A172 (cell line): ENCODE measurements around the gene MELTF. TPM values are rescaled to one million over a fixed set of nuclear protein-coding genes. Genes with fewer than 3 reads are reported as not detected.

Experiments
- DNase-seq: peaks from one replicate; pipeline ENCODE4 v3.0.0-alpha.2; 2015; ENCODE audit warnings: low spot score
- total RNA-seq: library from RNA; depleted of rRNA; stranded (reverse); fragments of >200 nt; shearing (Covaris generic); gene quantifications from 2 replicates; pipeline ENCODE4 v1.2.3, GENCODE V29; 2014

MELTF gene
- total RNA-seq, 1 experiment from 2014 or later = 67.1 TPM

DNA sequence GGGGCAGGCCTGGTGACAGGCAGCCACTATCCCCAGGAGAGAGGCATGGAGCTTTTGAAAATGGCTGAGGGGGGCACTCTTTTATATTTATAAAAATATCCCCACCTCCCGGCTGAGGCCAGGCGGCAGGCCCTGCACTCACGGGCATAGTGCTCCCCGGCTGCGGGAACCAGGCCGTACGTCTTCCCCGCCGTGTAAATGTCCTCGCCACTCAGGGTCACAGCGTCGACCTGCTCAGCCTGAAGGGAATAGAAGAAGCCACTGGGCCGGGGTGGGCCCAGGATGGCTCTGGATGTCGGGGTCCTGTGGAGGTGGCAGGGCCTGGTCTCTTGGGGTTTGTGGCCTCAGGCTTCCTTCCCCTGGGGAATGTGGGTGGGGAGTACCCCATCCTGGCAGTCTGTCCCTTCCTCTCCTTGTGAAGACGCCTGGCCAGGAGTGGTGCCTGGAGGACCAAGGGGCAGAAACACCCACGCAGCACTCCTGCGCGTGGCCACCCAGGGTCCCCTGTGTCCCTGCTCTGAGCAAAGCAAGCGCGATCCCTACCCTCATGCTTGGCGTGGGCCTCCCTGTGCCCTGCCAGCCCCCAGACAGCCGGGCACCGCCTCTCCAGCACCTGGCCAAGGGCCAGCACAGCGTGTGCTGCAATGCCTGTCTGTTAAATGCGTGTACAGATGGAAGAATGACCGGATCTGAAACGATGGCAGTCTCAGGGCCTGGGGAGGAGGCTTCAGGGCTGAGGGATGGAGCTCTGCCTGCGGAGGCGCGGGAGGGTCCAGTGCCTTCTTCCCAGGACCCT, 18.9 kb downstream of the MELTF start:
- DNase-seq = no peak

DNA sequence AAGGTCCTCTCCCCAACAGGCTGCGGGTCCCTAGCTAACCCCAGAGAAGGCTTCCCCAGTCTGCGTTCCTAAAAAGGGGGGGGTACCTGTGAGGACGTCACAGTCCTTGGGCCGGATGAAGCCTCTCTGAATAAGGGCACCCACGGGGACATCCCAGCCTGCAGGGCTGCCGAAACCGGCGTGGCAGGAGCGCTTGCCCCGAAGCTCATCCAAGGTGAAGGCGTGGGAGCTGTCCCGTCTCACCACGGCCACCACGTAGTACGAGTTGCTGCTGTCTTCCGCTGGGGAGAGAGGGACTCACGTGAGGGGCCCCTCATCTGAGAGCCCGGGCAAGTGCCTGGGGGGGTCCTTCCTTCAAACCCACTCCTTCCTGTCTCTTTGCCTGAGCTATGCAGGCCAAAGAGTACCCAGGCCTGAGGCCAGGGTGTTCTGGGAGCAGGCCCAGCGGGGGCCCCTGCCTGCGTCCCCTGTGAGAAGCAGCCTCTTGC, 20.0 kb downstream of the MELTF start:
- no peak for DNase-seq

DNA sequence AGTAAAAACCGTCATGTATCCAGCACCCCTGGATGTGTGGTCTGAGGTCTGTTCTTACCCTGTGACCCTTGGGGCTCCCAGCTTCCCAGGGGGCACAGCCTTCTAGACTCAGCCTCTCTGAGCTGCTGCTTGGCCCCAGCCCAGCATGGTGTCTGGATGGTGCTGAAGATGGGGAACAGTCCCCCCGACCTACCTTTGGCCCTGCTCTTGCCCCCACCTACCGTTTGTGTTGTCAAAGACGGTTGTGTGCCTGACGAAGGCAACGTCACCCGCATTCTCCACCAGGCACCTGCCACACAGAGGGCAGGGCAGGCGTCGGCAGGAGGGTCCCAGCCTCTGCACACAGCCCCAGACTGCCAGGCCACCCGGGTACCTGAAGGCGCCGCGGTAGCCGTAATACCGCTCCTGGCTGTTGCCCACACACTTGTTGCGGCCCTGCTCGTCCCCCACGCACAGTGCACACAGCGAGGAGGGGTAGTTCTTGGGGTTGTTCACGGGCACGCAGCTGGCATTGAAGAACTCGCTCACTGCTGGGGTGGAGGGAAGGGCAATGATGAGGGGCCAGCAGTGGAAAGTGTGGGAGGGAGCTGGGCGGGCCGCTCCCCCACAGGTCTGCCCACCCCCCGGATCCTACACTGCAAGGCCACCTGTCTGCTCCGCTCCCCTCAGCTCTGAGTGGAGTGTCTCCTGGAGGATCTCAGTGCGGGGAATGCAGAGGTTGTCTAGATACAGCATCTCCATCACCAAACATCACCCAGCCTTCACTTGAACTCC, 21.0 kb downstream of the MELTF start:
- DNase-seq = no peak

DNA sequence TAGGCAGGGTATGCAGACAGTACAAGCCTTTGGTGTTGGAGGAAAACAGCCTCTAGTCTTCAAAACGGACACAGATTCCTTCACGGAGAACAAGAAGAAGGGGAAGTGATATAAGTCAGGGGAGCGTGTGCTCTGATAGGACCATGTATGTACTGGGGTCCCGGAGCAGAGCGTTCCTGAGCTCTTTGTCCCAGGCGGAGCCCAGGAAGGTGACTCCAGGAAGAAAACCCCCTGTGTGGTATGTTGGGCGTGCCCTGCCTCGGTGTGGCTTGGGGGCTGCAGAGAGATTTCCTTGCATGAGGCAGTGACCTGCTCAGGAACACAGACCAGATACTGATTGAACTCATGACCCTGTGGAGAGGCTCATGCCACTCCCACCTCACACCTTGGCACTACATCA, 21.7 kb downstream of the MELTF start:
- DNase-seq = no peak

DNA sequence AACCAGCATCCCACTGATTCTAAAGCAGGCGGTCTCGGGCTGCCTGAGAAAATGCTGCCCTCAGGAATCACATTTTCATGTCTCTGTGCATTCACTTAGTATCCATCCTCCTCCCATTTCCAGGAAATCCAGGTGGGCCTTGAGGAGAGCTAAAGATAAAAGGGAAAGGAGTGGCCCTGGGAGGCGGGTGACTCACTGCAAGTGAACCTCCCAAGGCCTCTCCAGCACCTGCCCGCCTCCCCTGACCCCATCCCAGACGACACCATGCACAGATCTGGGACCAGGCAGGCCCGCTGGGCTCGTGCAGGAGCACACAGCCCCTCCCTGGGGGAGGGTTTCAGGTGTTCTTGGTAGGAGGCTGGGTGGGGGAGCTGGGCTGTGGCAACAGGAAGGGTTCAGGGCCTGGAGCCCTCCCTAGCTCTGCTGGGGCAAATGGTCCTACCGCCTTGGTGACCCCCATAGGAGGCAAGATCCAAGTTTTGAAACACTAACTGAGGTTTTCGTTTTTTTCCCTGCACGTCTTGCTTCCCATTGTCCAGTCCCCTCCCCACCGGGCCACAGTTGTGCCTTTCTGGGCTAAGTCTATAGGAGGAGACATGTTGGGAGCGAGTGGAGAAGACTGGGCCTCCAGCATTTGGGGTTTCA, 22.2 kb downstream of the MELTF start:
- no peak for DNase-seq

DNA sequence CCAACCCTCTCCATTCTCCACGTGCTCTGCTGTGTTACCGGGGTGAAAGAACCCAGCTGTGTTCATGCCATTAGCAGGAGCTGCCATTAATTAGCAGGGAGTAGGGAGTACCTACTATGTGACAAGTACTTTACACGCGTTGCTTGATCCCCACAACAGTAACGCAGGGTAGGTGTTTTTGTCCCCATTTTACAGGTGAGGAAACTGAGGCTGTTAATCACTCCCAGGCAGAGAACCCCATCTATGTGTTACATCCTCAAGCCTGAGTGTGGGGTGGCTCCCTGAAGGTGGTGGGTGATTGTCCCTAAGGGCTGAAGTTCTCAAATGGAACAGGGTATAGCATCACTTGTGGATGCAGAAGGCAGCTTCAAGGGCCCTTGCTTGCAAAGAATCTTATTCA, 22.8 kb downstream of the MELTF start:
- DNase-seq = no peak

DNA sequence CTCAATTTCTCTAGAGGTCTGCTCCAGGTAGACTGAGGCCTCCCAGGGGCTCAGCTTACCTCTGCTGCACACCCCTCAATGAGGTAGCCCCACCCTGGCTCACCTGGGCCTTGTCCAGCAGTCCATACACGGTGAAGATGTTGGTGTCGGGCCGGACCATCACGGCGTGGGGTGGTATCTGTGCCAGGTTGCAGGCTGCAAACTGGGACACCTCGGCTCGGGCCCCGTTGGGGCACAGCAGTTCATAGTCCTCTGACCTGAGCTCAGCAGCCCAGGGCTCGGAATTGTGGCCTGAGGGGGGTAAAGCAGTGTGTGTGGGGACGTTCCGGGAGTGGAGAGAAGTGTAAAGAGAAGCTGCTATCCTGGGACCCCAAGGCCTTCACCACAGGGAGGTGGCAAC, 23.2 kb downstream of the MELTF start:
- DNase-seq = no peak

DNA sequence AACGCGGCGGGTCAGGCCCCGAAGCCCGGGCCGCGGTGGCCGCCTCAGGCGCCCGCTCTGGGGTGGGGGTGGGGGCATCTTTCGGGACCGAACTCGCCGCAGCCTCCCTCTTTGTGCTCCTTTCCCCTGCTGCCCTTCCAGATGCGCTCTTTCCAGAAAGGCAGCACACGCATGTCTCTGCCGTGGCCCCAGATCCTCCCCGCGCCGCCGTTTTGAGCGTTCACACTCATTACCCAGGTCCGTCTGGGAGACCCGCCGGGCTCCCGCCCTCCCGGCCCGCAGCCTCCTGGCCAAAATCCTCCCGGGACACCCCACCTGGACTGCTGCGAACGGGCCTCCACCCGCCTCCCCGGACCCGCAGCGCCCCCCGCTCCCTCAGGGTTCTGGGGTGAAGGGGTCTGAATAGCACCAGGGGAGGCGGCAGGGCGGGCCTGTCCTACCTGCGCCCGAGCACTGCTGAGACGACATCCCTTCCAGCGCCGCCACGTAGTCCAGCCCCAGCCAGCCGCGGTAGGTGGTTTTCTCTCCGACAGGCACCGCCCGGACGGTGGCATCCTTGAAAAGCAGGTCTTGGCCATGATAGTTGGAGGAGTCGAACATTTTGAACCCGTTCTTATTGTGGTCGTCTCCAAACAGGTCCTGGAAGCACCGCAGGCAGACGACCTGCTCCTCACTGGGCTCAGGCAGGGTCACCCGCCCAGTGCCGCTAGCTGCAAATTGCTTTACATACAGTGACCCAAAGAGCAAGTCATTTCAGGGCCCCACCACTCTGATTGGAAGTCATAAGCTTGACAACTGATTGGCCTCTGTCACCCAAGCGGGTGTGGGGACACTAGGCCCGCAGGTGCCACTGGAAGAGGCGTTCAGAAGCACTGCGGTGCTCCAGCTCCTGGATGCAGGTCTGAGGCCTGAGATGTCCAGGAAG, 25.9 kb downstream of the MELTF start:
- DNase-seq = no peak

DNA sequence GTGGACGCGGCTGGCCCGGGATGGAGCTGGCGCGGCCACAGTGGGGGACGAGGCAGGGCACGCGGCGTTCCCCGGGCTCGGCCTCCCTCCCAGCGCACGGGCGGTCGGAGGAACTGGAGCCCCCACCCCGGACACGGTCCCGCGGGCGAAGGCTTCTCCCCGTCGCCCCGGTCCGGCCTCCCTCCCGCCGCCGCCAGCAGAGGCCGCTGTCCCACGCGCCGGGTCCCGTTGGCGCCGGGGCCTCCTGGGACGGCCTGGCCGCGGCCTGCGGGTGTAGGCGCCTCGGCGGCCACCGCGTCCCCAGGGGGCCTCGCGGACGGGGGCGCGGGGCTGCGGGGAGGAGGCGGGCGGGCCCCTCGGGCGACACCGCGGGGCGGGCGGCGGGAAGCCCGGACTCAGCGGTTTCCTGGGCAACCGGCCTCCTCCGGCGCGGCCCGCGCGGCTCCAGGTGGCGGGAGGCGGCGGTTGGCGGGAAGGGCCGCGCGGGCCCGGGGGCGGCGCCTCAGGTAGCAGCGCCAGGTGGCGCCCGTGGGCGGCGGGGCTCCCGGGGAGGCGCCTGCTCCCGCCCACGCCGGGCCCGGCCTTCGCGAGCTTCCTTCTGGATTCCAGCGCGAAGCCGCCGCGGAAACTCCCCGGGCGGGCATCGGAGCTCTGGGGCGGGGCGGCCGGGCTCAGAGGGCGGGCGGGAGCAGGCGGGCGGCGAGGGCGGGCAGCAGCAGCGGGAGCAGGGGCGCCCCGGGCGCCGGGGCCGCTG, 26.7 kb downstream of the MELTF start:
- DNase-seq = peak; percentile 45

DNA sequence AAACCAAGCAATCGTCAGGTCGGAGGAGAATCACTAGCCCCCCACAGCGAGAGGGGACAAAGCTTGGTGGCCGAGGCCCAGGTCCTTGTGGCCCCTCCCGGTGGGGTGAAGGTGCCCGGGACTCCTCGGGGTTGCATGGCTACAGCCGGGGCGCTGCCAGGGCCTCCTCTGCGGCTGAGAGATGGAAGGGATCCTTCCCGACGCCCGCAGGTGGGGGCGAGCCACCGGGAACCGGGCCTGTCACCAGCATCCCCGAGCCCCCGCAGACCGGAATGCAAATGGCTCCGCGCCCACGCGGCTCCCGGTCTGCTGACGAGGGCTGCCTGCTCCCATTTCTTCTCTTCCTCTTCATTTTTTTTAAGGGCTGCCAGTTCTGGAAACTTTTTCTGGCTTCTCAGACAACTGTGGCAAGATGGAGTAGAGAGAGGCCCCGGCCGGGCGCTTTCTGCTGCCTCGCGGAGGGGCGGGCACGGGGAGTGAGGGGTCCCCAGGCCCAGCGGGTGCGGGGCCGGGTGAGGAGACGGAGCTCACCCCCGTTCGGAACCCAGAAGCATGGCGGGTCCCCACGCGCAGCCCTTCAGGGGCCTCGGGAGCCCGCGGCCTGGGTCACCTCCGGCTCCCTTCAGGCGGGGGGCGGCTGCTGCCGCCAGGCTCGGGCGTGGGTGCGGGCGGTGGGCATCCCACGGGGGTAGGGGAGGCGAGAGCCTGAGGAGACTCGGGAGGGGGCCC, 27.5 kb downstream of the MELTF start:
- no peak for DNase-seq

DNA sequence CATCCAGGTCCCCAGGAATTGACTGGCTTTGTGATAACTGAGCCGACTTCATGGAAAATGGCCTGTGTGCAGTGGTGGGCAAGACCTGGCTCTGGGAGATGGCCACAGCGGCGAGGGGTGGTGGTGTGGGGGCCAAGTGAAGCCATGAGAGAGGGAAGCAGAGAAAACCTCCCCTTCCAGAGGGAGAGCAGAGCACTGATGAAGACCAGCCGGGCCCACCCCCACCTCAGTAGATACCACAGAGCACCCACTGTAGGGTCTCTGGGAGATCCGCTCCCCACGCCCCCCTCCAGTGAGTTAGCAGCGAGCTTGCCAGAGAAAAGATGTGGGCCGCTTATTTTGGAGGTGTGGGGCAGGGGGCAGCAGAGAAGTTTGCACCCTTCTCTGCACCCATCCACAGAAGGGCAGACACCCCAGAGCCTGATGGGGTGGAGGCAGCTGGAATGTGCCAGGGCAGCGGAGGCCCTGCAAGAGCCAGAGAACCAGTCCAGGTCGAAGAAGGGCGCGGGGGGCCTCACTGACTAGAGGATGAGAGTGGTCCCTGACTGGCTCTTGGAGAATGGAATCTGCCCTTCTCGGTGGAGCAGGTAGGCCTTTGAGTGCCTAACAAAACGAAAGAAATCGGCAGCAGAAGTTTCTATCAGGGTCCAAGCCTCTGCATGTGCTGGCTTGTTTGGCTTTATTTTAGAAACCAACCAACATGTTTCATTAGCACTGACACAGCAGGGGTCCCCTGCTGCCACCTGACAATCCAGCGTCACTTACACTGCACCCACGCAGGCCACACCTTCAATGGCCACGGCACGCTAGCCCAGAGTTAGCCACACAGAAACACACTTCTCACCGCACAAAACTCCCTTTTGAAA, 28.3 kb downstream of the MELTF start:
- DNase-seq = no peak

DNA sequence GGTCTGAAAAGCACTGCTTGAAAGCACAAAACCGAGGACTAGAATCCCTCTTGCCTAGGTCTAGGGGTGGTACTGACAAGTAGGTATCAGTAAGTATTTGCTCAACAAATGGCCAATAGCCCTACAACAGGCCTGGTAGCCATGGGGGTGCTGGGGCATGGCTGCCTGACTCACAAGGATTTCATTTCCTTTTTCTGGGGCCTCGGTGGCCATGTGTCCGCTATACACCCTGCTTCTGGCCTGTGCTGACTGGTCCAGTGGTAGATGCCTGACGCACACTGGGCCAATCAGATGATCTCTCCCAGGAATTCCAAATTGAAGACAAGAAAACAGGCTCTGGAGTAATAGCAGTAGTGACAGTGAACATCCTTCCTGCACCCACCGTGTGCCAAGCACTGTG, 29.4 kb downstream of the MELTF start:
- DNase-seq = peak; percentile 46

DNA sequence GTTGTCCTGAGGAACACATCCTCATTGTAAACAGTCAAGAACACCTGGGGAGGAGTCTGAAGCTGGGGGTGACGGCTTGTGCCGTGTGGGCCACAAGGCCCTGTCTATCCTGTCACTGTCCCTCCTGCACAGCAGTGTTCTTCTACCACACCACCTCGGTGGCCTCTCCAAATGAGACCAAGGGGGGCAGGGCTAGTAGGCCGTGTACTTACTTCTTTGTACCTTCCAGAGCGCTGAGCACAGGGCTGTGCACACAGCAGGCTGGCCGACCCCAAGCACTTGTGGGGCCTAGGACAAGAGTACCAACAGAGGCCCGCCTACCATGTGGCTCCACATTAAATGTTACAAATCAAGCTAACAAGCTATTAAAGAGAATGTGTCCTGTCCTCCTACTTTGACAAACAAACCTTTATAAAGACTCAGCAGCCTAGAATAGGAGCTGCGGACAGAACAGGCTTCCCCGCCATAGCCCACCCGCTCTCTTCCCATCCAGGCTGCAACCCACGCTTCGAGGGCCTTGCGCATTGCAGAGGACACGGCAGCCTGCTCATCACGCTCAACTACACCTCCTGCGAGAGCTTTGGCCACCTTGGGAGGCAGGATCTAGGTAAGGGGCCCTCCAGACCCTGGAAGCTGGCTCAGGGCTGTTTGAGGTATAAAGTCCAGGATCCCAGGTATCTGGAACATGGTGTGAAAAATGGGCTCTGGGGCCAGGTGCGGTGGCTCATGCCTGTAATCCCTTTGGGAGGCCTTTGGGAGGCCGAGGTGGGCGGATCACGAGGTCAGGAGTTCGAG, 30.5 kb downstream of the MELTF start:
- no peak for DNase-seq

DNA sequence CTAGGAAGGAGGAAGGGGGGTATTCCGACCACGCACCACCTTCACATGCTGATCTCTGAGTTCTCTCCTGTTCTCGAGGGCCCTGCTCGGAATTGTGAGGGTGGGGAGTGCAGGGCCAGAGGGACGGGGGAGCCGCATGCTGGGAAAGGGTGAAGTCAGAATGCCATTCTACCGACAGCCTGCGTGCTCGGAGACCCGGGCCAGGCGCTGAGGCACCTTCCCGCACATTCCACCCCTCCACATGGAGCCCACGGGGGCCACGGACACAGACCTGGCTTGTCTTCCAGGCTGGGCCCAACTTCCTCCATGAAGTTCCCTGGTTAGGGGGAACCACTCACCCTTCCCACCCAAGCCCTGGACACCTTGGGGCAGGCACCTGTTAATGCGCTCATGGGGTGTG, 32.3 kb downstream of the MELTF start:
- DNase-seq = no peak

DNA sequence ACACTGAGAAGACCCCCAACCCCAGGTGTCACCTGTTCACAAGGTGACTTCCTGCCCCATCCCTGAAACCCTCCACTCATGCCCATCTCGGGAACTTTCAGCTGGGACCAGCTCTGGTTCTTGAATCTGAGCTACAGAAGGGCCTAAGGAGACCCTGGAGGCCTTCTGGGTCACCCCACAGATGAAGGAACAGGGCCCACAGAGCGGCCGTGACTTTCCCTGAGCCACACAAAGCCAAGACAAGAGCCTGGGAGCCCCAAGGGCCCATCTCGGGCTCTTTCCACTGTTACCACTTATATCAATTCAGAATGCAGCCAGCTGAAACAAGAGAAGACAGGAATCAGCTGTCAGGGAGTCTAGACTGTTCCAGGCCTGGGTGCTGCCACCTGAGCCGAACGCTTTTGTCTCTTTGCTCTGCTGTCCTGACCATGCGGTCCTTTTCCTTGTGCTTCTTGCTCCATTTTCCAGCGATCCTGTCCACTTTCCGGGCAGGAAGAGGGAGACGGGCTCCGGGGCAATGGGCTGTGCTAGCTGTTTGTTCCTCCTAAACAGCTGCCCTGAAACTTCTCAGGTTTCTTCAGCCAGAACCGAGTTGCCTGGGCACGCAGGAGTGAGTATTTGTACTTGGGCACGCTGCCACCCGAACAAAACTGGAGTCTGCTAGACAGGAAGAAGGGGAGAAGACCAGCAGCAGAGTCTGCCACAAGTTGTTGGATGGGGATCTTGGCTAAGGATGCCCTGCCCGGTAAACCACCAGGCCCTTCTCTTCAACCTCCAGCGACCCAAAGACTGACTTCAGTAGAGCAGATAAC, 33.0 kb downstream of the MELTF start:
- DNase-seq = no peak

DNA sequence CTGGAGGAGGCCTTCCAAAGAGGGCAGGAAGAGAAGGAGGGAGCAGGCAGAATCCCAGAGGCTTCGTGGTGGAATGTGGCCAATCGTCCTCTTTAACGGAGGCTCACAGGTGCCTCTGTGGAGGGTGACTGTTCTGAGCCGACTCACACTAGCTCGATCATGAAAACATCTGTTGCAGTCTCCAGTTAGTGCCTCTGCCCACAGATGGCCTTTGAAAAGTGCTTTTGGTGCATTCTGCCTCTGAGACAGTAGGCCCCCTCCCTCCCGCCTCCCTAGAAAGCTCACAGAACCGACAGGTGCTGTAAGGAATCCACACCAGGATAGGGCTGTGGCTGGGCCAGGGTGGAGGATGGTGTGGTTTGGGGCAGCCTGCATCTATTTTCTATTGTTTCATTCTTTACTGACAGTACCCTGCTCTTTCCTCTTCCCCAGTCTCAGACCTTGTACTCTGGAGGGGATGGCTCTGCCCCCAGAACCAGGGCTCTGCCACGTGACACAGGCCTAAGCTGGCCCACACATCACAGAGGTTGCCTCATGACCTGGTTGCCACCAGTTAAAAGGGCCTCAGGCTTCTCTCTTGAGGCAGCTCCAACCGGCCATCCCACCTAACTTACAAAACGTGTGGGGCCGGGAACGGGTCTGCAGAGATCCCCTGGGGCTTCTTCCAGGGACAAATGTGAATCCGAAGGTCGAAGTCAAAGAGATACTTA, 33.8 kb downstream of the MELTF start:
- peak; percentile 23 for DNase-seq

DNA sequence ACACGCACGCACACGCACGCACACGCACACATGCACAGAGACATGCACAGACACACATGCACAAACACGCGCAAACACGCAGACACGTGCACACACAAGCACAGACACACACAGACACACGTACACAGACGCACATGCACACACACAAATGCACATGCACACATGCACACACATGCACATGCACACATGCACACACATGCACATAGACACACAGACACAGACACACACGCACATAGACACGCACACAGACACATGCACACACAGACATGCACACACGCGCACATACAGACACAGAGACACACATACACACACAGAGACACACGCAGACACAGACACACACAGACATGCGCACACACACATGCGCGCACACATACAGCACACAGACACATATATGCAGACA, 34.6 kb downstream of the MELTF start:
- DNase-seq = no peak
